ENCODE measurements around the gene HSPA14.

- TF ChIP-seq CTCF (IDR thresholded peaks at IDR 0.05; ENCODE audit: low read length): no peak
- no peak for TF ChIP-seq EZH2 (IDR thresholded peaks at IDR 0.05; ENCODE audit: borderline replicate concordance, low read length)
Observed at GRCh38 chr10:14837757-14838581, at the start of gene HSPA14, which contains the start of the genes CDNF and MSANTD7.

Data from OCI-LY1 (cell line).